SK-N-SH (cell line): ENCODE results near the gene LARGE2.

ENCODE experiments used
- ELF1 ChIP-seq: IDR thresholded peaks from 2 replicates; pipeline ENCODE4 v1.4.0; 2012
- SMC3 ChIP-seq: IDR thresholded peaks from 2 replicates; pipeline ENCODE4 v1.6.1; 2012; ENCODE audit warnings: low read depth, low read length, improper control_type of control experiment
- TF ChIP-seq, protein P1 (sequence below): IDR thresholded peaks from 2 replicates; pipeline ENCODE4 v1.4.0; 2012; ENCODE audit warnings: low read depth, borderline replicate concordance
- TF ChIP-seq, protein P2 (sequence below): fragments of 150-350 bp; IDR thresholded peaks from 2 replicates; pipeline ENCODE4 v1.6.1; 2016; ENCODE audit warnings: mild to moderate bottlenecking, low read depth, low read length
- TF ChIP-seq, protein P3 (sequence below): fragments of 200-600 bp; sonication (generic); IDR thresholded peaks from 2 replicates; pipeline ENCODE4 v1.6.1; 2017; ENCODE audit warnings: antibody characterized with exemption, mild to moderate bottlenecking, moderate library complexity
- TF ChIP-seq, protein P4 (sequence below): fragments of 150-350 bp; IDR thresholded peaks from 2 replicates; pipeline ENCODE4 v1.6.1; 2017; ENCODE audit warnings: antibody characterized with exemption, low read length, low read depth, borderline replicate concordance

DNA sequence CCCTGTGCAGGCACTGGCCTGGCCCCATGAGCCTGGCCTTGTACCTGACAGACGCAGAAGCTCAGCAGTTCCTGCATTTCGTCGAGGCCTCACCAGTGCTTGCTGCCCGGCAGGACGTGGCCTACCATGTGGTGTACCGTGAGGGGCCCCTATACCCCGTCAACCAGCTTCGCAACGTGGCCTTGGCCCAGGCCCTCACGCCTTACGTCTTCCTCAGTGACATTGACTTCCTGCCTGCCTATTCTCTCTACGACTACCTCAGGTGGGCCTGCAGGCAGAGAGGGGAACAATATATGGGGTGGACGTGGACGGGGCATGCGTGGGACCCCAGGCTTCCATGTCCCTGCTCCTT, 4.9 kb downstream of the LARGE2 start:
- TF ChIP-seq, protein P1, sequence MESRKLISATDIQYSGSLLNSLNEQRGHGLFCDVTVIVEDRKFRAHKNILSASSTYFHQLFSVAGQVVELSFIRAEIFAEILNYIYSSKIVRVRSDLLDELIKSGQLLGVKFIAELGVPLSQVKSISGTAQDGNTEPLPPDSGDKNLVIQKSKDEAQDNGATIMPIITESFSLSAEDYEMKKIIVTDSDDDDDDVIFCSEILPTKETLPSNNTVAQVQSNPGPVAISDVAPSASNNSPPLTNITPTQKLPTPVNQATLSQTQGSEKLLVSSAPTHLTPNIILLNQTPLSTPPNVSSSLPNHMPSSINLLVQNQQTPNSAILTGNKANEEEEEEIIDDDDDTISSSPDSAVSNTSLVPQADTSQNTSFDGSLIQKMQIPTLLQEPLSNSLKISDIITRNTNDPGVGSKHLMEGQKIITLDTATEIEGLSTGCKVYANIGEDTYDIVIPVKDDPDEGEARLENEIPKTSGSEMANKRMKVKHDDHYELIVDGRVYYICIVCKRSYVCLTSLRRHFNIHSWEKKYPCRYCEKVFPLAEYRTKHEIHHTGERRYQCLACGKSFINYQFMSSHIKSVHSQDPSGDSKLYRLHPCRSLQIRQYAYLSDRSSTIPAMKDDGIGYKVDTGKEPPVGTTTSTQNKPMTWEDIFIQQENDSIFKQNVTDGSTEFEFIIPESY: no peak
- TF ChIP-seq, protein P2, sequence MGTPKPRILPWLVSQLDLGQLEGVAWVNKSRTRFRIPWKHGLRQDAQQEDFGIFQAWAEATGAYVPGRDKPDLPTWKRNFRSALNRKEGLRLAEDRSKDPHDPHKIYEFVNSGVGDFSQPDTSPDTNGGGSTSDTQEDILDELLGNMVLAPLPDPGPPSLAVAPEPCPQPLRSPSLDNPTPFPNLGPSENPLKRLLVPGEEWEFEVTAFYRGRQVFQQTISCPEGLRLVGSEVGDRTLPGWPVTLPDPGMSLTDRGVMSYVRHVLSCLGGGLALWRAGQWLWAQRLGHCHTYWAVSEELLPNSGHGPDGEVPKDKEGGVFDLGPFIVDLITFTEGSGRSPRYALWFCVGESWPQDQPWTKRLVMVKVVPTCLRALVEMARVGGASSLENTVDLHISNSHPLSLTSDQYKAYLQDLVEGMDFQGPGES: no peak
- TF ChIP-seq ELF1 (no peak), SMC3 (no peak)
- TF ChIP-seq, protein P3, sequence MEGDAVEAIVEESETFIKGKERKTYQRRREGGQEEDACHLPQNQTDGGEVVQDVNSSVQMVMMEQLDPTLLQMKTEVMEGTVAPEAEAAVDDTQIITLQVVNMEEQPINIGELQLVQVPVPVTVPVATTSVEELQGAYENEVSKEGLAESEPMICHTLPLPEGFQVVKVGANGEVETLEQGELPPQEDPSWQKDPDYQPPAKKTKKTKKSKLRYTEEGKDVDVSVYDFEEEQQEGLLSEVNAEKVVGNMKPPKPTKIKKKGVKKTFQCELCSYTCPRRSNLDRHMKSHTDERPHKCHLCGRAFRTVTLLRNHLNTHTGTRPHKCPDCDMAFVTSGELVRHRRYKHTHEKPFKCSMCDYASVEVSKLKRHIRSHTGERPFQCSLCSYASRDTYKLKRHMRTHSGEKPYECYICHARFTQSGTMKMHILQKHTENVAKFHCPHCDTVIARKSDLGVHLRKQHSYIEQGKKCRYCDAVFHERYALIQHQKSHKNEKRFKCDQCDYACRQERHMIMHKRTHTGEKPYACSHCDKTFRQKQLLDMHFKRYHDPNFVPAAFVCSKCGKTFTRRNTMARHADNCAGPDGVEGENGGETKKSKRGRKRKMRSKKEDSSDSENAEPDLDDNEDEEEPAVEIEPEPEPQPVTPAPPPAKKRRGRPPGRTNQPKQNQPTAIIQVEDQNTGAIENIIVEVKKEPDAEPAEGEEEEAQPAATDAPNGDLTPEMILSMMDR: no peak
- TF ChIP-seq, protein P4, sequence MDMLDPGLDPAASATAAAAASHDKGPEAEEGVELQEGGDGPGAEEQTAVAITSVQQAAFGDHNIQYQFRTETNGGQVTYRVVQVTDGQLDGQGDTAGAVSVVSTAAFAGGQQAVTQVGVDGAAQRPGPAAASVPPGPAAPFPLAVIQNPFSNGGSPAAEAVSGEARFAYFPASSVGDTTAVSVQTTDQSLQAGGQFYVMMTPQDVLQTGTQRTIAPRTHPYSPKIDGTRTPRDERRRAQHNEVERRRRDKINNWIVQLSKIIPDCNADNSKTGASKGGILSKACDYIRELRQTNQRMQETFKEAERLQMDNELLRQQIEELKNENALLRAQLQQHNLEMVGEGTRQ: no peak
